GM12865 (cell line): ENCODE measurements around the gene ST13.

ENCODE experiments used
- DNase-seq: peaks from one replicate; pipeline ENCODE4 v3.0.0; 2010; ENCODE audit warnings: low read depth
- H3K4me3 ChIP-seq: 2 replicates; pipeline ENCODE4 v1.5.1; 2011; ENCODE audit warnings: mild to moderate bottlenecking, low read depth, low read length, control low read depth
- CTCF ChIP-seq: IDR thresholded peaks from 2 replicates; pipeline ENCODE4 v1.5.1; 2011; ENCODE audit warnings: low read length, control low read depth, low read depth, inconsistent platforms; ENCODE audit not compliant: insufficient read depth; ENCODE audit errors: missing control alignments

The ST13 gene

GRCh38 chr22:40819599-40820140 lies 36.8 kb downstream of the ST13 start:
- TF ChIP-seq CTCF = no peak
- DNase-seq = peak; percentile 7
- H3K4me3 ChIP-seq = peak overlapping the region; percentile 79

GRCh38 chr22:40818747-40819598 lies 37.5 kb downstream of the ST13 start, which contains the start of gene SLC25A17:
TSS of gene SLC25A17 (minus strand) at chr22:40819346. CDS start at chr22:40819248, 98 bp downstream.
- TF ChIP-seq CTCF = peak; percentile 46
- peak within 1 kb of the TSS; percentile 79 for H3K4me3 ChIP-seq
- peak; percentile 92 for DNase-seq

- TF ChIP-seq CTCF = no peak
- H3K4me3 ChIP-seq = peak overlapping the region; percentile 79
Observed at GRCh38 chr22:40818192-40818746, 38.2 kb downstream of the ST13 start.

GRCh38 chr22:40817737-40818136 lies 38.7 kb downstream of the ST13 start:
- TF ChIP-seq CTCF = no peak
- peak overlapping the region; percentile 79 for H3K4me3 ChIP-seq
- peak; percentile 52 for DNase-seq

More at GRCh38 chr22:40818192-40818746, 38.2 kb downstream of the ST13 start:
- no peak for DNase-seq

- DNase-seq = no peak
- no peak for TF ChIP-seq CTCF
Observed at GRCh38 chr22:40813912-40814315, 42.5 kb downstream of the ST13 start.

GRCh38 chr22:40808018-40808841 lies 48.2 kb downstream of the ST13 start:
- no peak for DNase-seq
- TF ChIP-seq CTCF = no peak
- no peak overlapping the region for H3K4me3 ChIP-seq

More at GRCh38 chr22:40813912-40814315, 42.5 kb downstream of the ST13 start:
- no peak overlapping the region for H3K4me3 ChIP-seq
